ENCODE results near the gene CHCHD6.

DNA sequence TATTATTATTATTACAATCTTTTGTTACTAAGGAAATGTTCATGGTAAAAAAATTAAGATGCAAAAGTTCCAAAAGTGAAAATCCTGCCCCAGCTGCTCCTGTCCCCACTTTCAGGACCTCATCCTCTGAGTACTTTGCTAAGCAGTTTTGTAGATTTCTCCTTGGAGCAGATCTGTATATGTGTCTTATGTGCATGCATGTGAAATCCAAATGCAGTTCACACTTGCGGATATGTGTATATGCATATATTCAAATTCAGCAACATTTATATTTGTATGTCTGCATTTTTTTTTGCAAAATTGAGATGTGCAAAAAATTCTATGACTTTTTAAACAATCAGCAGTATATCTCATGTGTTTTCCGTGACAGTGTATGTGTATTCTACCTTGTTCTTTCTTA is 19.2 kb downstream of the CHCHD6 start:
- TF ChIP-seq, protein P1, sequence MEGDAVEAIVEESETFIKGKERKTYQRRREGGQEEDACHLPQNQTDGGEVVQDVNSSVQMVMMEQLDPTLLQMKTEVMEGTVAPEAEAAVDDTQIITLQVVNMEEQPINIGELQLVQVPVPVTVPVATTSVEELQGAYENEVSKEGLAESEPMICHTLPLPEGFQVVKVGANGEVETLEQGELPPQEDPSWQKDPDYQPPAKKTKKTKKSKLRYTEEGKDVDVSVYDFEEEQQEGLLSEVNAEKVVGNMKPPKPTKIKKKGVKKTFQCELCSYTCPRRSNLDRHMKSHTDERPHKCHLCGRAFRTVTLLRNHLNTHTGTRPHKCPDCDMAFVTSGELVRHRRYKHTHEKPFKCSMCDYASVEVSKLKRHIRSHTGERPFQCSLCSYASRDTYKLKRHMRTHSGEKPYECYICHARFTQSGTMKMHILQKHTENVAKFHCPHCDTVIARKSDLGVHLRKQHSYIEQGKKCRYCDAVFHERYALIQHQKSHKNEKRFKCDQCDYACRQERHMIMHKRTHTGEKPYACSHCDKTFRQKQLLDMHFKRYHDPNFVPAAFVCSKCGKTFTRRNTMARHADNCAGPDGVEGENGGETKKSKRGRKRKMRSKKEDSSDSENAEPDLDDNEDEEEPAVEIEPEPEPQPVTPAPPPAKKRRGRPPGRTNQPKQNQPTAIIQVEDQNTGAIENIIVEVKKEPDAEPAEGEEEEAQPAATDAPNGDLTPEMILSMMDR (conservative IDR thresholded peaks at IDR 0.05; ENCODE audit: low read depth, low read length), result no peak
- no peak for TF ChIP-seq EZH2phosphoT487 (IDR thresholded peaks at IDR 0.05; ENCODE audit: borderline replicate concordance, low read length)

Measured in PC-3 (cell line).